Ishikawa (cell line): ENCODE results near the gene SPTSSA.
A peak's percentile ranks its signal among the peaks of the same experiment; 100 is the strongest.

ENCODE experiments used
- CEBPB ChIP-seq: IDR thresholded peaks from 2 replicates; pipeline ENCODE4 v1.6.1; 2012
- CREB1 ChIP-seq: IDR thresholded peaks from 2 replicates; pipeline ENCODE4 v1.6.1; 2012; ENCODE audit warnings: low read depth
- EGR1 ChIP-seq: IDR thresholded peaks from 2 replicates; pipeline ENCODE4 v1.6.1; 2012
- EP300 ChIP-seq: IDR thresholded peaks from 2 replicates; pipeline ENCODE4 v1.6.1; 2012; ENCODE audit warnings: borderline replicate concordance
- FOXM1 ChIP-seq: IDR thresholded peaks from 2 replicates; pipeline ENCODE4 v1.6.1; 2012; ENCODE audit warnings: low read depth, borderline replicate concordance
- MAX ChIP-seq: IDR thresholded peaks from 2 replicates; pipeline ENCODE4 v1.6.1; 2012
- NFIC ChIP-seq: IDR thresholded peaks from 2 replicates; pipeline ENCODE4 v1.6.1; 2012
- RAD21 ChIP-seq: IDR thresholded peaks from 2 replicates; pipeline ENCODE4 v1.6.1; 2012; ENCODE audit warnings: low read depth
- REST ChIP-seq: IDR thresholded peaks from 2 replicates; pipeline ENCODE4 v1.6.1; 2012; ENCODE audit warnings: low read depth, mild to moderate bottlenecking
- TAF1 ChIP-seq: IDR thresholded peaks from 2 replicates; pipeline ENCODE4 v1.6.1; 2012; ENCODE audit warnings: low read depth, mild to moderate bottlenecking
- TCF12 ChIP-seq: IDR thresholded peaks from 2 replicates; pipeline ENCODE4 v1.6.1; 2012; ENCODE audit warnings: low read depth
- TEAD4 ChIP-seq: IDR thresholded peaks from 2 replicates; pipeline ENCODE4 v1.6.1; 2012
- YY1 ChIP-seq: IDR thresholded peaks from 2 replicates; pipeline ENCODE4 v1.6.1; 2012; ENCODE audit warnings: low read depth
- ZBTB7A ChIP-seq: IDR thresholded peaks from 2 replicates; pipeline ENCODE4 v1.6.1; 2012; ENCODE audit warnings: low read depth
- TF ChIP-seq, protein P1 (sequence below): IDR thresholded peaks from 2 replicates; pipeline ENCODE4 v1.6.1; 2012

The SPTSSA gene

DNA sequence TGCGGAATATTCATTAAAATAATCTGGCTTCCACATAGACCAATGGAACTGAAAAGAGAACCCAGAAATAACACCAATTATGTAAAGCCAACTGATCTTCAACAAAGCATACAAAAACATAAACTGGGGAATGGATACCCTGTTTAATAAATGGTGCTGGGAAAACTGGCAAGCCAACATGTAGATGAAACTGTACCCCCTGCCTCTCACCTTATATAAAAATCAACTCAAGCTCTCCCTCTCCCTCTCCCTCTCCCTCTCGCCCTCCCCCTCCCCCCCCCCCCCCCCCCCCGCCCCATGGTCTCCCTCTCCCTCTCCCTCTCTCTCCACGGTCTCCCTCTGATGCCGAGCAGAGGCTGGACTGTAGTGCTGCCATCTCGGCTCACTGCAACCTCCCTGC is 13.1 kb upstream of the SPTSSA start:
- TF ChIP-seq TAF1 (no peak), TEAD4 (no peak), ZBTB7A (no peak), TCF12 (no peak), REST (no peak), EP300 (no peak), CREB1 (no peak), MAX (no peak), NFIC (no peak), YY1 (no peak)

DNA sequence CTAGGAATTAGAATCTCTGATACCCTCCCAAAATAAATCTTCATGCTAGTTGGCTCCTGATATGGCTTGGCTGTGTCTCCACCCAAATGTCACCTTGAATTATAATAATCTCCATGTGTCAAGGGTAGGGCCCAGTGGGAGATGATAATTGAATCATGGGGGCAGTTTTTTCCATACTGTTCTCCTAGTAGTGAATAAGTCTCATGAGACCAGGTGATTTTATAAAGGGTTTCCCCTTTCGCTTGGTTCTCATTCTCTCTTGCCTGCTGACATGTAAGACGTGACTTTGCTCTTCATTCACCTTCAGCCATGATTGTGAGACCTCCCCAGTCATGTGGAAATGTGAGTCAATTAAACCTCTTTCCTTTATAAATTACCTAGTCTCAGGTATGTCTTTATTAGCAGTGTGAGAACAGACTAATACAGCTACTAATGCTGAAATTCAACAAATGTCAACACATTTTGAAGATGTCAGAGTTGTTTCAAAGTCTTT is 12.2 kb upstream of the SPTSSA start:
- no peak for TF ChIP-seq NFIC
- no peak for TF ChIP-seq TCF12
- no peak for TF ChIP-seq RAD21

DNA sequence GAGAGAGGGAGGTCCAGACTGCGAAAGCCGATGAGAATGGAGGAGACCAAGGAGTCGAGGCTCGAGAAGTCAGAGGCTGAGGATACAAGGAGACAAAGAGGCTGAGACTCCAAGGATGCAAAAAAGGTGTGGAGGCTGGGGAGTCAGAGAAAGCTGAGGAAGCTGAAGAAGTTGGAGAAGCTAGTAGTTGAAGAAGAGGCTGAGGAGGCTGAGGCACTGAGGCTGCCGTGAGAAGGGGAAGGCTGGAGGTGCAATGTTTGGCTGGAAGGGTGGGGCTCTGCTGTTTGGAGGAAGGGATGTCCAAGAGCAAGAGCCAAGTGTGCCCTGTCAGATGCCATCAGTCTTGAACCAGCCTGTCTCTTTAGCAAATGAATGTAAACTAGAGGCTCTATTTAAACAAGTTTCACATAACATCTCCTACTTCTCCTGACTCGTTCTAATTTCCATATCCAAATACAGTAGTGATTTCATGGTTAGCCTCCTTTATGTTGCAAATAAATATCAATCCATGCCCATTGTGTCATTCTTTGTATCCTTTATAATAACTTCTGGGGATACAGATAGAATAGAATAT is 10.8 kb upstream of the SPTSSA start:
- TF ChIP-seq YY1 (no peak), FOXM1 (no peak), TEAD4 (no peak), RAD21 (no peak), TAF1 (no peak), MAX (no peak), NFIC (no peak)

DNA sequence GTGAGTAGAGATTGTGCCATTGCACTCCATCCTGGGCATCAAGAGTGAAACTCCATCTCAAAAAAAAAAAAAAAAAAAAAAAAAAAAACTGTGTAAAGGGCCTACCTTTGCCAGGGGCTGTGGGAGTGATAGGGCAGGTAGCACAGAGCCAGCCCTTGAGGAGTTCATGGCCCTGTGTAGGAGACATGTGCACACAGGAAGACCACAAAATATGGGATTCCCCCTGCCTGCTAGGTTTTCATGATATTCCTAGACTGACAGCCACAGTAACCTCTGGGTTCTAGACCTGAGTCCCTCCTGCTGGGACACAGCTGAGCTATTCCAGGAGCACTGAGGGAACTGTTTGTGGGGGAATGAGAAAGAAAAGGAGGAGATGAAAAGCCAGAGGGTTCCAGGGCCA is 8.3 kb upstream of the SPTSSA start:
- TF ChIP-seq TCF12 (no peak), CREB1 (no peak), ZBTB7A (no peak)

- TF ChIP-seq EGR1 (no peak), RAD21 (no peak), TEAD4 (no peak), CREB1 (no peak), FOXM1 (no peak), TAF1 (no peak), ZBTB7A (no peak), MAX (no peak), REST (no peak), NFIC (no peak), YY1 (no peak), TCF12 (no peak)
- TF ChIP-seq, protein P1, sequence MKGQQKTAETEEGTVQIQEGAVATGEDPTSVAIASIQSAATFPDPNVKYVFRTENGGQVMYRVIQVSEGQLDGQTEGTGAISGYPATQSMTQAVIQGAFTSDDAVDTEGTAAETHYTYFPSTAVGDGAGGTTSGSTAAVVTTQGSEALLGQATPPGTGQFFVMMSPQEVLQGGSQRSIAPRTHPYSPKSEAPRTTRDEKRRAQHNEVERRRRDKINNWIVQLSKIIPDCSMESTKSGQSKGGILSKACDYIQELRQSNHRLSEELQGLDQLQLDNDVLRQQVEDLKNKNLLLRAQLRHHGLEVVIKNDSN: no peak
Measured at GRCh38 chr14:34466691-34467090, 4.7 kb upstream of the SPTSSA start.

DNA sequence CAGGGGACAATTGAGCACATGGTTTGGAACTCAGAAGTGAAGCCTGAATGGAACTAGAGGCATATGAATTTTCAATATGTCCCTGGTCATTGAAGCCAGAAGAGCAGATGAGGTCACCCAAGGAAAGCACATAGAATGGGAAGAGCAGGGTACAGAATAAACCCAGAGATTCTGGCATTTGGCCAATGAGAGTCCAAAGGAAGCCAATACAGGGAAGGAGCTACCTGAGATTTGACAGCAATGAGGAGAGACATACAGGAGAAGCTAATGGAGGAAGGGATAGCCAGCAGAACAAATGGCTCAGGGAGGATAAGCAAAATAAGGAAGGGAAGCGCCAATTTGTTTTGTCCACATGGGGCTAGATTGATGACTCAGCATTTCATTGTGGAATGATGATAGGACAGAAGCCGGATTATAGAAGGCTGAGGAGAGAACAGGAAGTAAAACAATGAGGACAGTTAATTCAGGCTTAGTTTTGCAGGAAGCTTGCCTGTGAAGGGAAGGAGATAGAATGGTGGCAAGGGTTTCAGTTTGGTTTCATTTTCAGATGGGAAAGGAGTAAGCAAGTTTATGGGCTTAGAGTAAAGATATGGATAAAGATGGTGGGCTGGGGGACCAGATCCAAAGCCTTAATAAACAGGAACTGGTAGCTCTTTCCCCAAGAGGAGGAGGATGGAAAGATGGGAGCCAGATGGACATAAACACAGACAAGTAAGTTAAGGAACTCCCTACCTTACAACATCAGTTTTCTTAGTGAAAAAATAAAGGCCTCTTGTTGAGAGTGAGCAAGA is 3.2 kb upstream of the SPTSSA start:
- no peak for TF ChIP-seq EGR1
- 0 out of 2 replicates have a peak, but pooled peaks have one; percentile 43 for TF ChIP-seq NFIC

DNA sequence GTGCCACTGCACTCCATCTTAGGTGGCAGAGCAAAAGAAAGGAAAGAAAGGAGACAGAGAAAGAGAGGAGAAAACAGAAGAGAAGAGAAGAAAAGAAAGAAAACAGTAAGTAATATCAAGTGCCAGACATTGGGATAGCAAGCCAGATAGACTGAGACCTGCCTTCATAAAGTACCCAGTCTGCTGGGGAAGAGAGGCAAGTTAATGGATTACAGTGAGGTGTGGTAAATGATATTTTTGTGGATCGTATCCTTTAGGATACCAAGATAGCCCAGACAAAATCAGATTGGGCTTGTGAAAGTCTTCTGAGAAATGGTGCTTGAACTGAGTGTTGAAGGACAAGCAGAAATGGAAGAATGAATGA is 1.5 kb upstream of the SPTSSA start:
- TF ChIP-seq FOXM1 (no peak), MAX (no peak), TEAD4 (no peak), YY1 (no peak), RAD21 (no peak), NFIC (no peak), CREB1 (no peak), EGR1 (no peak), TAF1 (no peak), EP300 (no peak), REST (no peak), ZBTB7A (no peak), CEBPB (no peak), TCF12 (no peak)
- TF ChIP-seq, protein P1: no peak
